Motor neuron (in vitro differentiated cells): ENCODE results near the gene DYNLL1. TPM values are rescaled to one million over a fixed set of nuclear protein-coding genes. Genes with fewer than 3 reads are reported as not detected.
"Not testable (repeated sequence)": the region's sequence is repeated elsewhere in the genome, so short reads cannot be mapped to it uniquely, and the experiment has no call there.

Source experiments
- ATAC-seq, 8 experiments: fragments of 200-7000 bp; cut with Tn5 transposase; replicated peaks in 6 of 8; 2 replicates each; pipeline ENCODE4 v1.8.0; 2021; ENCODE audit warnings: mild to moderate bottlenecking in 8 of 8, moderate library complexity in 8 of 8
- H3K27ac ChIP-seq, 2 donors: fragments of 250-450 bp; sonication (Bioruptor Pico); 2 replicates each; pipeline ENCODE4 v1.9.0; 2021; ENCODE audit warnings: antibody characterized with exemption in 2 of 2, mild to moderate bottlenecking in 2 of 2, moderate library complexity in 1 of 2
- H3K4me1 ChIP-seq, 2 donors: fragments of 250-450 bp; sonication (Bioruptor Pico); replicated peaks in 1 of 2; 2 replicates each; pipeline ENCODE4 v1.6.1; 2021; ENCODE audit warnings: antibody characterized with exemption in 2 of 2, mild to moderate bottlenecking in 2 of 2, moderate library complexity in 1 of 2
- H3K4me3 ChIP-seq, 5 donors: fragments of 250-450 bp; sonication (Bioruptor Pico); 2 replicates each; pipeline ENCODE4 v1.9.0; 2021; ENCODE audit warnings: antibody characterized with exemption in 5 of 5, mild to moderate bottlenecking in 5 of 5, moderate library complexity in 4 of 5
- WGBS, 10 experiments: fragments of 450-650 bp; shearing (Covaris generic); methylation state at CpG; one replicate each; pipeline ENCODE4 v1.0.0; 2022; 5-methylcytosine and 5-hydroxymethylcytosine counted together
- in situ Hi-C, 9 experiments: fragments of 400-800 bp; cut with MboI; loops; one replicate each; pipeline ENCODE4 v1.15.0; 2021; ENCODE audit warnings: low sequenced_read_pairs in 9 of 9, low pct_unique_long_range_greater_than_20kb in 2 of 9; ENCODE audit not compliant: unreplicated experiment in 9 of 9
- total RNA-seq, 8 experiments: library from RNA; unstranded; fragments of 300-600 nt; gene quantifications; 2 replicates each; pipeline versions ENCODE4 v1.2.3 to v1.2.4, GENCODE V29; 2022

Gene DYNLL1
- 100 to 1,000 TPM; 155 to 622 (median 349) TPM for total RNA-seq

DNA sequence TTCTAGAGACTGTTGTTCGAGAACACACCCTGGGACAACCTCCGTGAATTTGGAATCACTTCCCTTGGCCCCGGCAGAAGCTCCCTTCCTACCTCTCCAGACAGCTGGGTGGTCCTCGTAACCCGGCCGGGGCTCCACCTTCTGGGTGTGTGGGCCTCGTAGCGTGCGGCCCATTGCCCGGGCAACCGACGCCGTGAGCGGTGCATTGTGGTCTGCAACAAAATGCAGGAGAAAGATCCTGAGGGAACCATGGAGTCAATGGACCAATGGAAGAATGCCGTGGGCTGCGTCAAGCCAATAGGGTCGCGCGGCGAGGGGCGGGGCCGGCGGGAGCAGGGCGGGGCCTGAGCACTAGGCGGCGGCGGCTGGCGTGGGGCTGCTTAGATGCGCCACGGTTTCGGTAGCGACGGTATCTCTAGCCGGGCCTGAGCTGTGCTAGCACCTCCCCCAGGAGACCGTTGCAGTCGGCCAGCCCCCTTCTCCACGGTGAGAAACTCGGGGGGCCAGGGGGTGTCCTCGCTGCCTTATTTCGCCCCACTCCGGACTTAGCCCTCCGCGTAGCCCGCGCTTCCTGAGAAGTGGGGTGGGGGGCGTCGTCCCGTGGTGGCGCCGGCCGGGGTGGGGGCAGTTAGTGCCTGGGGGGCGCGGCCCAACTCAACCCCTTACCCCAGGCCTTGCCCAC, at the start of gene DYNLL1:
Gene DYNLL1 (plus strand): TSS at position 383 of the 682 bp plus-strand sequence. CDS start 309 bp downstream, outside the sequence.
- peaks cover 4 to 19% of the 10 kb centered on the region in 2 donors for H3K4me1 ChIP-seq
- peak within 1 kb of the TSS; percentile 56 to 90 for H3K27ac ChIP-seq
- 0% methylated on average over 1 to 5 of the region's 53 CpGs; no CpG with 5 or more reads in 8 of the 10 experiments for WGBS, 10 experiments
- peak; percentile 90 to 96 (median 94) for ATAC-seq
- H3K4me3 ChIP-seq = peak within 1 kb of the TSS; percentile 56 to 91 (median 78)
- in situ Hi-C loops = no loop called here

DNA sequence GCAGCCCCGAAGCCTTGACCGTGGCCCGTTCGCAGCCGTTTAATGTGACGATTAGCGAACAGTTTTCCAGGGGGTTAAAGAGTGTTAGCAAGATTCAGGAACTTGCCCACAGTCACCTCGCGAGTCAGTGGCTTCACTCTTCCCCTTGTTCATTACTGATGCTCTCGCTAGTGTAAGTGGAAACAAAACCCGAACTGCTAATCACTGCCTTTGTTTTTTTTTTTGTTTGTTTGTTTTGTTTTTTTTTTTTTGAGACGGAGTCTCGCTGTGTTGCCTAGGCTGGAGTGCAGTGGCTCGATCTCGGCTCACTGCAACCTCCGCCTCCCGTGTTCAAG, 49.1 kb upstream of the DYNLL1 start:
- WGBS, 10 experiments = 0 to 32% (median 10%) methylated on average over 2 to 16 of the region's 17 CpGs
- Histone ChIP-seq H3K4me1 (peaks cover 11 to 18% of the 10 kb centered on the region in 2 donors), H3K4me3 (peak overlapping the region; percentile 75 to 99 (median 92)), H3K27ac (peak overlapping the region; percentile 82 to 85)
- in situ Hi-C loops = loop anchor here in 3 of 9 experiments (25.0 kb wide), 1 partner anchor 110 kb away; the partner anchor contains the start of gene PLA2G1B (in 3 of the 3)
- ATAC-seq = not testable (repeated sequence)

DNA sequence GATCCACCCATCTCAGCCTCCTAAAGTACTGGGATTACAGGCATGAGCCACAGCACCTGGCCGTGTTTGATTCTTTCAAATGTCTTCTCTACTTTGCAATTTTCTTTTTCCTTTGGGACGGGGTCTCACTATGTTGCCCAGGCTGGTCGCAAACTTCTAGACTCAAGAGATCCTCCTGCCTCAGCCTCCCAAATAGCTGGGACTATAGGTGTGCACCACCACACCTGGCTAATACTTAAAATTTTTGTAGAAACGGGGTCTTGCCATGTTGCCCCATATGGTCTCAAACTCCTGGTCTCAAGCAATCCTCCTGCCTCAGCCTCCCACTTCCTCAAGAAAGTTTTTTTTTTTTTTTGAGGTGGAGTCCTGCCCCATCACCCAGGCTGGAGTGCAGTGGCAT, 47.9 kb upstream of the DYNLL1 start:
- no peak for ATAC-seq
- Histone ChIP-seq H3K27ac (no peak overlapping the region), H3K4me1 (peaks cover 11 to 18% of the 10 kb centered on the region in 2 donors), H3K4me3 (no peak overlapping the region)
- 90 to 100% (median 97%) methylated on average over 2 to 4 of the region's 4 CpGs; no CpG with 5 or more reads in 4 of the 10 experiments for WGBS, 10 experiments
- in situ Hi-C loops = loop anchor here in 3 of 9 experiments (25.0 kb wide), 1 partner anchor 111 kb away; the partner anchor contains the start of gene PLA2G1B (in 3 of the 3)

DNA sequence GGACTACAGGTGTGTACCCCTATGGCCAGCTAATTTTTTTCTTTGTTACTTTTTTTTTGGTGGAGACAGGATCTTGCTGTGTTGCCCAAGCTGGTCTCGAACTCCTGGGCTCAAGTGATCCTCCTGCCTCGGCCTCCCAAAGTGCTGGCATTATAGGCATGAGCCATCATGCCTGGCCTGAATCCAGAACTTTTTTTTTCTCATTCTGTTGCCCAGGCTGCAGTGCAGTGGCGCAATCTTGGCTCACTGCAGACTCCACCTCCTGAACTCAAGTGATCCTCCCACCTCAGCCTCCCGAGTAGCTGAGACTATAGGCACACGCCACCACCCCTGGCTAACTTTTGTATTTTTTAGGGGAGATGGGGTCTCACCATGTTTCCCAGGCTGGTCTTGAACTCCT, 43.4 kb upstream of the DYNLL1 start:
- WGBS, 10 experiments = 60 to 100% (median 92%) methylated on average over 1 to 4 of the region's 5 CpGs; no CpG with 5 or more reads in 5 of the 10 experiments
- H3K27ac ChIP-seq, H3K4me3 ChIP-seq, H3K4me1 ChIP-seq, ATAC-seq: not testable (repeated sequence)
- in situ Hi-C loops = loop anchor here in 1 of 9 experiments (25.0 kb wide), 1 partner anchor 240 kb away; the partner anchor contains the start of gene RPLP0

DNA sequence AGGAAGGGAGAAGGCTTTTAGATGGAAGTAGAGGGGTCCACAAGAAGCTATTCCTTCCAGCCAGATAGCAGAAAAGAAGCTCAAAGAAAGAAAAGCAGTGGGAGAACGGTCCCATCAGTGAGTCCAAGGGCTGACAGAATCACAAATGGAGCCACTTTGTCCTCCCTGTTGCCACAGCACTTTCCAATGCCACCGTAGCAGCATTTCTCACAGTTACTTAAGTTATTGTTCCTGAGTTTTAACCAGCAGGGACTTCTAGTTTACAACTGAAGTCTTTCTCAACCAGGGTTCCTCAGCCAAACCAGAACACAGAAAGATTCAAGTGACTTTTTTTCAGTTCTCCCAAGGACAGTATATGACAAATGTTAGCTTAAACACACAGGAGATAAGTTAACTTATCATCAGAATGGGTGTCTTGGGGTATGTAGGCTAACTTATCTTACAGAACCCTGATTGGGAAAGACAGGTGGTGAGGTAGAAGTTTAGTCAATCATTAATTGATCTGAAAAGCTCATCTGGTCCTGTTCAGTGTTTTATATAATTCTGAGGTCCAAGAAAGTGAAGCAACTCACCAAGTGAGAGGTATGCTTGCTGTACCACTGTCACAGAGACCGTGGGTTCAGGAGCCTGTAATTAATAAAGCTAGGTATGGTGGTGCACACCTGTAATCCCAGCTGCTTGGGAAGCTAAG, 42.7 kb upstream of the DYNLL1 start:
- 43 to 100% (median 100%) methylated on average over 1 to 3 of the region's 3 CpGs; no CpG with 5 or more reads in 1 of the 10 experiments for WGBS, 10 experiments
- H3K4me1 ChIP-seq = no peaks in the 10 kb centered on the region
- no peak overlapping the region for H3K4me3 ChIP-seq
- no peak for ATAC-seq
- in situ Hi-C loops = loop anchor here in 1 of 9 experiments (25.0 kb wide), 1 partner anchor 241 kb away; the partner anchor contains the start of gene RPLP0
- no peak overlapping the region for H3K27ac ChIP-seq

DNA sequence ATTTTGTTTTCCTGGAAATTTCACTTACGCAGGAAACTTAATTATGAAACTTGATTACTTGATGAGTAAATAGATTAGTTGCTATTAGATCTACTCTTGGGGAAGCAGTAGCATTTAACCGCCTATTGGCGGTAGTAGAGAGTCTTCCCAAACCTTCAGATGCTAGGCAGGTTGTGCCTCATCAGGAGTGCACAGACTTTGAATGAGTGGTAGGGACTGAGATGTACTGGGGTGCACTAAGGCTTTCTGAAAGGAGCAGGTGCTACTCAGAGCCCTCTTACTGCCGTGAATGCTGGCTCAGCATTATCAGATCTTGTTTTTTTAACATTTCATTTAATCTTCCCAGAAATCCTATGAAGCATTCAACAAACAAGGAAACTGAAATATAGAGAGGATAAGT, 41.9 kb upstream of the DYNLL1 start:
- Histone ChIP-seq H3K4me3 (no peak overlapping the region), H3K27ac (no peak overlapping the region), H3K4me1 (no peaks in the 10 kb centered on the region)
- peak in 5 of 8 experiments; percentile 21 to 83 (median 70) for ATAC-seq
- in situ Hi-C loops = loop anchor here in 1 of 9 experiments (25.0 kb wide), 1 partner anchor 242 kb away; the partner anchor contains the start of gene RPLP0
- 61 to 100% (median 83%) methylated on average over 2 to 4 of the region's 4 CpGs; no CpG with 5 or more reads in 4 of the 10 experiments for WGBS, 10 experiments

DNA sequence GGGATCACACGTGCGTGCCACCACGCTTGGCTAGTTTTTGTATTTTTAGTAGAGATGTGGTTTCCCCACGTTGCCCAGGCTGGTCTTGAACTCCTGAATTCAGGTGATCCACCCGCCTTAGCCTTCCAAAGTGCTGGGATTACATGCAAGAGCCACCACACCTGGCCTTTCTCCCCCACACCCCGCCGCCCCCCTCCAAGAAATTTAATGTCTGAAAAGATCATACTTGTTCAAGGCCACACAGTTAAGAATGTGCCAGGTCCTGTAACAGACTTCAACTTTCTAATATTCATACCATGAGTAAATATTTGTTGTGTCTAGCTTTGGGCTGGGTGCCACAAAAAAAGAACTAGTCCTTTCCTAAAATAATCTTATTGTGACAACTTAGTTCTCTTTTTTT, 40.6 kb upstream of the DYNLL1 start:
- no peaks in the 10 kb centered on the region for H3K4me1 ChIP-seq
- WGBS, 10 experiments = 96 to 100% methylated on average over 2 to 5 of the region's 7 CpGs; no CpG with 5 or more reads in 8 of the 10 experiments
- H3K27ac ChIP-seq = no peak overlapping the region
- H3K4me3 ChIP-seq = no peak overlapping the region
- in situ Hi-C loops = loop anchor here in 1 of 9 experiments (25.0 kb wide), 1 partner anchor 243 kb away; the partner anchor contains the start of gene RPLP0
- ATAC-seq = no peak

DNA sequence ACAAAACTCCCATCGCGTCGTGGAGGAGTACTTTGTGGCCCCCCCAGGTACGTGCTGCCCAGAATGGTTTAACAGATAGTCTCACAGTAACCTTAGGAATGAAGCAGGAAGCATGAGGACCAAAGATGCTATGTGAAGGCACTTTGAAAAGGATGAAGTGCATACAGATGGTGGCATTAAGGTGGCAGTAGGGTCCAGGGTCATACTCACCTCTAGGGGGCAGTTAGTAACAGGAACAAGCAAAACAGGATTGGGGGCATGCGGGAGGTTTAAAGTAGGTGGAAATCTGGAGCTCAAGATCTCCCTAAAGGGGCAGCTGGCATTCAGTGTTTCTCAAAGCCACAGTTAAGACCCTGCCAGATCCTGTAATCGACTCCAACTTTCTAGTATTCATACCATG, 38.8 kb upstream of the DYNLL1 start:
- WGBS, 10 experiments = 50 to 100% (median 94%) methylated on average over 1 to 6 of the region's 6 CpGs; no CpG with 5 or more reads in 2 of the 10 experiments
- peak in 2 of 8 experiments; percentile 26 to 27 for ATAC-seq
- no peaks in the 10 kb centered on the region for H3K4me1 ChIP-seq
- no peak overlapping the region for H3K27ac ChIP-seq
- in situ Hi-C loops = loop anchor here in 1 of 9 experiments (25.0 kb wide), 1 partner anchor 245 kb away; the partner anchor contains the start of gene RPLP0
- H3K4me3 ChIP-seq = no peak overlapping the region

DNA sequence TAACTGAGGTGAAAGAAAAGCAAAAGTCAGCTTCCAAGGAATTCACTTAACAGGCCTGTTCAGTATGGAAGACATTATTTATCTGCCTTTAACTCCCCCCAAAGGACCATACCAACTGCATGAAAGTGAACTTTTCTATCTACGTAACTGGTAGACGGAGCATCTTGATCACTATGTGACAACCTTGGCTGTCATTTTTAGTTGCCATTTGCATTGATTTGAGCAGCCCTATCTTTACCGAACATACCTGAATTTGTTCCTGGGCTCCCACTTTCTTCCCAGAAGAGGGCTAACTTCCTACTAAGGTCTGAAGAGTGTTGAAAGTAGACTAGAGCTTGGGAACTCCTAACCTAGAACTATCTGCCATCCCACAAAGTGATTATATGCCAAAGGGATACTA, 35.8 kb upstream of the DYNLL1 start:
- in situ Hi-C loops = loop anchor here in 1 of 9 experiments (25.0 kb wide), 1 partner anchor 248 kb away; the partner anchor contains the start of gene RPLP0
- H3K4me3 ChIP-seq = no peak overlapping the region

DNA sequence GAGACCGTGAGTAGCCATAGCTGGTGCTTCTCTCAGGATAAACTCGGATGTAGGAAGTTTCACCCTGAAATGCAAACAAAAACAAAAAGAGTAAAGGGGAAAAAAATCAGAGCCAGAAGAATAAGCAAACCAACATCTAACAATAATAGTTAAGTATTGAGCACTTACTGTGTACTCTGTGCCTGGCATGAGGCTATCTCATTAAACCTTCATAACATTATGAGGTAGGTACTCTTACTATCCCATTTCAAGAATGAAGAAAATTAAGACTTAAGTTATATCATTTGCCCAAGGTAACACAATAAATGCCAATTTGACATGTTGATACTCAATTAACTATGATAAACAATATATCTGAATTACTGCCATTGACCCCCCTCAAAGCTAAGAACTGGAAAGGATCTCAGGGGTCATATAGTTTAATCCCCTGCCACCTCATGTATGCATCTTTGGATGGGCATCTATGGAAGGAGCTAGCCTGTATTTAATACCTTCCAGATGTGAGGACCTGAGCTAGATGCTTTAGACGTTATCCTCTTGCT, 33.7 kb upstream of the DYNLL1 start:
- H3K27ac ChIP-seq = no peak overlapping the region
- H3K4me3 ChIP-seq = no peak overlapping the region
- ATAC-seq = no peak
- 75 to 100% (median 87%) methylated on average over 1 to 3 of the region's 3 CpGs; no CpG with 5 or more reads in 1 of the 10 experiments for WGBS, 10 experiments
- in situ Hi-C loops = loop anchor here in 1 of 9 experiments (25.0 kb wide), 1 partner anchor 250 kb away; the partner anchor contains the start of gene RPLP0
- peaks cover 2 to 9% of the 10 kb centered on the region in 2 donors for H3K4me1 ChIP-seq

More for the DNA sequence above, 35.8 kb upstream of the DYNLL1 start:
- no peak for ATAC-seq
- Histone ChIP-seq H3K27ac (no peak overlapping the region), H3K4me1 (no peaks in the 10 kb centered on the region)
- 67 to 100% (median 97%) methylated on average over 1 to 3 of the region's 3 CpGs; no CpG with 5 or more reads in 3 of the 10 experiments for WGBS, 10 experiments

DNA sequence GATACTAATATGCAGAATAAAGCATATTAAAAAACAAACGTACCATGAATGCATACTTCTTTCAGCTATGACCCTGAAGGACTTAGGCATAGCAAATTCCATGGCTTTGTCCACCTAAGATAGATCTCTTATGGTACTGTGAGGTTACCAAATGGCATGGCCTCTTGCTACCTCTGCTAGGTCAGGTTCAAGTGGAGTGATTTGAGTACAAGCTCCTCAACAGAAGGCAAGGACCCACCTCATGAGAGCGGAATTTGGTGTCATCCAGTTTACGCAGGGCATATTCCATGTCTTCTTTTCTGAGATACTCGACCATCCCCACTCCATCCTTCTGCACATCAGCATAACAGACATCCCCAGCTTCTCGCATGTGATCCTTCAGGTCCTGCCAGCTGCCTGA, 32.2 kb upstream of the DYNLL1 start:
- in situ Hi-C loops = loop anchor here in 1 of 9 experiments (25.0 kb wide), 1 partner anchor 251 kb away; the partner anchor contains the start of gene RPLP0
- Histone ChIP-seq H3K4me3 (no peak overlapping the region), H3K4me1 (peaks cover 2 to 13% of the 10 kb centered on the region in 2 donors), H3K27ac (no peak overlapping the region)
- 40 to 100% (median 76%) methylated on average over 1 to 4 of the region's 5 CpGs; no CpG with 5 or more reads in 2 of the 10 experiments for WGBS, 10 experiments
- ATAC-seq = no peak

DNA sequence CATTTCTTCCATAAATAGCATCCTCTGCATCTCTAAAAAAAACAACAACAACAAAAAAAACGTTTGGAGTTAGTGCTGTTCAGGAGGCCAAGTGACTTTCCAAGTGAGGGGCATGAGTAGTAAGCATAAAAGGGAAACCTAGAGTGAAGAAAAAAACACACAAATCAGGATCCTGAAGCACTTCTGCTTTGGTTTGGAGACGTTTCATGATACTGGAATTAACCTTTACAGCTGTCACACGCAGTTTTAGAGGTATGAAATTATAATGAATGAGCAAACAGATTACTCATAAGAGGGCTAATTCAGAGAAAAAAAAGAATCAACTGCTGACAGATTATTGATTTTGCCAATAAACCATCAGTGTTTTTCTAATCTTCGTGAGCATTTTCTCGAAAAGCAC, 30.2 kb upstream of the DYNLL1 start:
- no peak overlapping the region for H3K27ac ChIP-seq
- 31 to 100% (median 56%) methylated on average over 1 to 5 of the region's 5 CpGs for WGBS, 10 experiments
- ATAC-seq = no peak
- in situ Hi-C loops = loop anchor here in 1 of 9 experiments (25.0 kb wide), 1 partner anchor 253 kb away; the partner anchor contains the start of gene RPLP0
- no peak overlapping the region for H3K4me3 ChIP-seq
- peaks cover 6 to 18% of the 10 kb centered on the region in 2 donors for H3K4me1 ChIP-seq
